H1 (cell line): ENCODE measurements around the gene UTS2R. TPM values are rescaled to one million over a fixed set of nuclear protein-coding genes. Genes with fewer than 3 reads are reported as not detected.

ENCODE experiments used
- CTCF ChIA-PET: fragments of 300-600 bp; sonication (Branson Sonifier 250); formaldehyde crosslinking; loops from one replicate; lab custom pipeline; 2021; ENCODE audit not compliant: partially characterized antibody; lab: Charles Lee
- POLR2A ChIA-PET: fragments of 300-600 bp; sonication (Branson Sonifier 250); formaldehyde crosslinking; loops from one replicate; lab custom pipeline; 2021; ENCODE audit warnings: inconsistent platforms; ENCODE audit not compliant: partially characterized antibody; lab: Charles Lee
- DNase-seq, 2 experiments: peaks; one replicate each; pipeline versions ENCODE4 v3.0.0 to v3.0.0-alpha.2; 2010 to 2022; ENCODE audit warnings: low spot score in 2 of 2, low read depth in 1 of 2, mixed read lengths in 1 of 2
- FAIRE-seq: peaks from 2 replicates; lab custom pipeline; 2011; peaks lifted over from hg19 to GRCh38; lab: Jason Lieb, UNC
- H2AFZ ChIP-seq: 2 replicates; pipeline ENCODE4 v1.8.1; 2012; ENCODE audit warnings: low read length, inconsistent platforms
- H2AK5ac ChIP-seq: 2 replicates; pipeline ENCODE4 v1.6.1; 2013; ENCODE audit warnings: low read depth, low read length
- H2BK120ac ChIP-seq: replicated peaks from 2 replicates; pipeline ENCODE3; 2013; ENCODE audit warnings: low read depth, low read length, inconsistent platforms
- H2BK12ac ChIP-seq: 2 replicates; pipeline ENCODE4 v1.6.1; 2013; ENCODE audit warnings: low read depth, low read length
- H2BK15ac ChIP-seq: 2 replicates; pipeline ENCODE4 v1.6.1; 2013; ENCODE audit warnings: low read length
- H2BK20ac ChIP-seq: 2 replicates; pipeline ENCODE4 v1.6.1; 2013; ENCODE audit warnings: low read length
- H2BK5ac ChIP-seq: 2 replicates; pipeline ENCODE4 v1.6.1; 2013; ENCODE audit warnings: low read depth, low read length
- H3K14ac ChIP-seq: 2 replicates; pipeline ENCODE4 v1.6.1; 2013; ENCODE audit warnings: inconsistent platforms; ENCODE audit not compliant: insufficient read length
- H3K18ac ChIP-seq: 2 replicates; pipeline ENCODE4 v1.6.1; 2013; ENCODE audit warnings: low read length; ENCODE audit errors: extremely low read depth
- H3K23ac ChIP-seq: 2 replicates; pipeline ENCODE4 v1.6.1; 2013; ENCODE audit warnings: inconsistent platforms; ENCODE audit not compliant: insufficient read length
- H3K23me2 ChIP-seq: 2 replicates; pipeline ENCODE4 v1.6.1; 2013; ENCODE audit warnings: low read depth, low read length
- H3K27ac ChIP-seq: 2 replicates; pipeline ENCODE4 v1.6.1; 2011; ENCODE audit warnings: low read depth, low read length, inconsistent platforms
- H3K27me3 ChIP-seq, 4 experiments: replicated peaks in 1 of 4; 1 replicate in 1 of 4; 2 replicates in 3 of 4; pipeline versions ENCODE4 v1.6.1 to v1.8.1; 2011 to 2013; ENCODE audit warnings: low read length in 3 of 4, mild to moderate bottlenecking in 3 of 4, inconsistent platforms in 2 of 4, mixed read lengths in 2 of 4, moderate library complexity in 1 of 4; ENCODE audit not compliant: control insufficient read depth in 3 of 4, insufficient read depth in 3 of 4; ENCODE audit errors: extremely low read depth in 1 of 4
- H3K36me3 ChIP-seq, 4 experiments: 2 replicates each; pipeline versions ENCODE4 v1.6.1 to v1.8.1; 2011 to 2013; ENCODE audit warnings: mild to moderate bottlenecking in 4 of 4, low read length in 3 of 4, moderate library complexity in 2 of 4, control low read depth in 1 of 4, inconsistent platforms in 1 of 4; ENCODE audit not compliant: insufficient read depth in 4 of 4, control insufficient read depth in 2 of 4
- H3K4ac ChIP-seq: replicated peaks from 2 replicates; pipeline ENCODE3; 2013; ENCODE audit warnings: low read length, low read depth, mixed read lengths, inconsistent platforms; ENCODE audit not compliant: insufficient read length
- H3K4me1 ChIP-seq, 4 experiments: replicated peaks in 1 of 4; 1 replicate in 1 of 4; 2 replicates in 3 of 4; pipeline versions ENCODE4 v1.6.1 to v1.8.1; 2011 to 2013; ENCODE audit warnings: low read length in 3 of 4, inconsistent platforms in 2 of 4, mixed read lengths in 1 of 4; ENCODE audit not compliant: insufficient read depth in 4 of 4, control insufficient read depth in 3 of 4
- H3K4me2 ChIP-seq, 2 experiments: 2 replicates each; pipeline versions ENCODE4 v1.6.1 to v1.8.1; 2011 to 2013; ENCODE audit warnings: low read depth in 2 of 2, low read length in 2 of 2, control low read depth in 1 of 2, inconsistent platforms in 1 of 2, mild to moderate bottlenecking in 1 of 2; ENCODE audit not compliant: insufficient read depth in 1 of 2
- H3K4me3 ChIP-seq, 4 experiments: fragments of 200-600, 300-600 bp in 1 of 4; sonication (generic), shearing (Covaris generic), sonication (Bioruptor Twin) in 1 of 4; 2 replicates each; pipeline versions ENCODE4 v1.5.1 to v1.8.1; 2011 to 2016; ENCODE audit warnings: low read length in 4 of 4, low read depth in 3 of 4, control low read depth in 2 of 4, inconsistent platforms in 2 of 4, mild to moderate bottlenecking in 2 of 4, mixed read lengths in 1 of 4, moderate library complexity in 1 of 4; ENCODE audit not compliant: insufficient read depth in 2 of 4; ENCODE audit errors: extremely low read depth in 1 of 4
- H3K56ac ChIP-seq: replicated peaks from 2 replicates; pipeline ENCODE3; 2013; ENCODE audit warnings: low read depth, mild to moderate bottlenecking, mixed read lengths, low read length, inconsistent platforms; ENCODE audit not compliant: insufficient read length
- H3K79me1 ChIP-seq: 2 replicates; pipeline ENCODE4 v1.6.1; 2013; ENCODE audit warnings: low read depth, low read length, control low read depth
- H3K79me2 ChIP-seq, 2 experiments: 2 replicates each; pipeline versions ENCODE4 v1.6.1 to v1.8.1; 2012 to 2013; ENCODE audit warnings: low read length in 2 of 2, mild to moderate bottlenecking in 2 of 2, inconsistent platforms in 1 of 2; ENCODE audit not compliant: insufficient read depth in 2 of 2, control insufficient read depth in 1 of 2
- H3K9ac ChIP-seq, 4 experiments: replicated peaks in 1 of 4; 1 replicate in 1 of 4; 2 replicates in 3 of 4; pipeline versions ENCODE4 v1.6.1 to v1.8.1; 2011 to 2013; ENCODE audit warnings: low read depth in 3 of 4, low read length in 3 of 4, control low read depth in 2 of 4, mild to moderate bottlenecking in 2 of 4, moderate library complexity in 2 of 4, inconsistent platforms in 1 of 4; ENCODE audit errors: extremely low read depth in 1 of 4
- H3K9me3 ChIP-seq, 2 experiments: 2 replicates each; pipeline versions ENCODE4 v1.6.1 to v1.8.1; 2012 to 2013; ENCODE audit warnings: mild to moderate bottlenecking in 2 of 2, moderate library complexity in 2 of 2, control low read depth in 1 of 2, inconsistent platforms in 1 of 2, low read depth in 1 of 2, low read length in 1 of 2, mixed read lengths in 1 of 2; ENCODE audit not compliant: insufficient read depth in 2 of 2
- H4K20me1 ChIP-seq, 2 experiments: replicated peaks in 1 of 2; 2 replicates each; pipeline versions ENCODE3 to v1.8.1; 2011 to 2013; ENCODE audit warnings: inconsistent platforms in 2 of 2, low read length in 2 of 2, mild to moderate bottlenecking in 1 of 2; ENCODE audit not compliant: insufficient read depth in 2 of 2, control insufficient read depth in 1 of 2
- H4K5ac ChIP-seq: 2 replicates; pipeline ENCODE4 v1.6.1; 2013; ENCODE audit warnings: low read length, low read depth, mixed read lengths, inconsistent platforms; ENCODE audit not compliant: insufficient read length
- H4K8ac ChIP-seq: 2 replicates; pipeline ENCODE4 v1.8.0; 2013; ENCODE audit warnings: mild to moderate bottlenecking, moderate library complexity, low read length, inconsistent platforms; ENCODE audit not compliant: insufficient read depth; ENCODE audit errors: extremely low read depth
- H4K91ac ChIP-seq: replicated peaks from 2 replicates; pipeline ENCODE3; 2013; ENCODE audit warnings: low read length, mixed read lengths, inconsistent platforms; ENCODE audit not compliant: insufficient read length
- BRCA1 ChIP-seq: IDR thresholded peaks from 2 replicates; pipeline ENCODE4 v1.6.1; 2012; ENCODE audit warnings: low read depth, low read length, improper control_type of control experiment
- CTBP2 ChIP-seq: IDR thresholded peaks from 2 replicates; pipeline ENCODE4 v1.7.0; 2011; ENCODE audit warnings: borderline replicate concordance, mild to moderate bottlenecking, moderate library complexity, mixed read lengths, low read length; ENCODE audit not compliant: insufficient read depth, insufficient read length
- EGR1 ChIP-seq: IDR thresholded peaks from 2 replicates; pipeline ENCODE4 v1.6.1; 2011; ENCODE audit warnings: low read depth, low read length, borderline replicate concordance
- HDAC6 ChIP-seq: IDR thresholded peaks from one replicate; pipeline ENCODE4 v1.7.1; 2012; ENCODE audit warnings: low read depth, mild to moderate bottlenecking, inconsistent platforms, low read length, moderate library complexity
- KDM1A ChIP-seq: fragments of 200-600, 300-600 bp; sonication (generic); IDR thresholded peaks from 2 replicates; pipeline ENCODE4 v1.7.1; 2016; ENCODE audit warnings: mild to moderate bottlenecking, low read length, borderline replicate concordance
- KDM4A ChIP-seq: IDR thresholded peaks from one replicate; pipeline ENCODE4 v1.7.1; 2012; ENCODE audit warnings: low read depth, mild to moderate bottlenecking, moderate library complexity, low read length, inconsistent platforms; ENCODE audit not compliant: severe bottlenecking
- NRF1 ChIP-seq: IDR thresholded peaks from 2 replicates; pipeline ENCODE4 v1.6.1; 2011; ENCODE audit warnings: mild to moderate bottlenecking, low read depth, low read length, improper control_type of control experiment
- POLR2A ChIP-seq, 2 experiments: IDR thresholded peaks; 1 replicate in 1 of 2; 2 replicates in 1 of 2; pipeline ENCODE4 v1.6.1; 2011; ENCODE audit warnings: low read depth in 2 of 2, low read length in 2 of 2, mild to moderate bottlenecking in 2 of 2; ENCODE audit errors: control extremely low read depth in 1 of 2
- RNF2 ChIP-seq: fragments of 200-900, 300-1000 bp; sonication (generic); IDR thresholded peaks from 2 replicates; pipeline ENCODE4 v1.7.1; 2016; ENCODE audit warnings: borderline replicate concordance, low read depth, mild to moderate bottlenecking, antibody characterized with exemption, low read length; ENCODE audit not compliant: poor library complexity, severe bottlenecking; ENCODE audit errors: missing control alignments
- SIX5 ChIP-seq: IDR thresholded peaks from 2 replicates; pipeline ENCODE4 v1.6.1; 2011; ENCODE audit warnings: mild to moderate bottlenecking, low read depth, low read length
- SUZ12 ChIP-seq: fragments of 200-600 bp; sonication (generic); IDR thresholded peaks from 2 replicates; pipeline ENCODE4 v1.6.1; 2012; ENCODE audit warnings: mild to moderate bottlenecking, inconsistent platforms, low read length, moderate library complexity, mixed read lengths
- TAF7 ChIP-seq: optimal IDR thresholded peaks from 2 replicates; pipeline ENCODE3; 2011; ENCODE audit warnings: low read depth, mild to moderate bottlenecking, inconsistent platforms, low read length, moderate library complexity, borderline replicate concordance
- YY1 ChIP-seq: IDR thresholded peaks from 2 replicates; pipeline ENCODE4 v1.6.1; 2011; ENCODE audit warnings: low read depth, mild to moderate bottlenecking, low read length
- WGBS, 2 experiments: shearing (Covaris generic) in 1 of 2; methylation state at CpG; one replicate each; pipeline versions ENCODE4 v1.1.6 to v1.1.7; 2013 to 2015; ENCODE audit warnings: low lambda C conversion rate in 2 of 2, mixed read lengths in 2 of 2, inconsistent platforms in 1 of 2, low coverage in 1 of 2, missing lambda C conversion rate in 1 of 2; ENCODE audit not compliant: insufficient replicate concordance in 2 of 2, insufficient coverage in 1 of 2, insufficient read length in 1 of 2; ENCODE audit errors: extremely low coverage in 1 of 2, missing lambda C conversion rate in 1 of 2; 5-methylcytosine and 5-hydroxymethylcytosine counted together
- polyA plus RNA-seq, 7 experiments: library from polyadenylated mRNA; depleted of rRNA in 3 of 7; stranded (reverse) in 5 of 7; unstranded in 2 of 7; fragments of >200 nt in 5 of 7; fragments of 200-250 nt in 2 of 7; gene quantifications; 1 replicate in 5 of 7; 2 replicates in 1 of 7; 4 replicates in 1 of 7; pipeline versions ENCODE4 v1.2.1 to v1.2.3, GENCODE V29; 2011 to 2013; ENCODE audit warnings: missing spikeins in 2 of 7, mixed read lengths in 2 of 7
- total RNA-seq: library from RNA; stranded (reverse); fragmentation: NEBNext Ultra II Directional; extraction: Animal tissue kit (Norgen Biotek cat#: 25700); gene quantifications from 2 replicates; pipeline ENCODE4 v1.2.1, GENCODE V29; 2021

Gene UTS2R
- total and polyA plus RNA-seq, 2 of the 8 experiments (the other 6 are each of a cell fraction or from before 2014, with no cell fraction given), result 0.27 TPM; not detected in 1

GRCh38 chr17:82342361-82343079 lies 29.0 kb upstream of the UTS2R start:
- no peak overlapping the region for H2BK20ac ChIP-seq
- no peak overlapping the region for H3K14ac ChIP-seq
- ChIA-PET POLR2A (interaction anchor here (0.6 kb wide), 1 partner anchor 367 kb away, joined by 4 read pairs; no protein-coding TSS in a partner anchor), CTCF (interaction anchor here (1.0 to 1.8 kb wide), 3 partner anchors 10 to 161 kb away, joined by 3 to 4 read pairs (median 3); no protein-coding TSS in a partner anchor)
- H3K9ac ChIP-seq, result no peak overlapping the region
- H2AK5ac ChIP-seq, result no peak overlapping the region
- H4K8ac ChIP-seq, result no peak overlapping the region
- no peak overlapping the region for H3K4ac ChIP-seq
- H3K18ac ChIP-seq, result no peak overlapping the region
- peaks cover 0 to 10% (median 4%) of the 10 kb centered on the region in 4 experiments; a peak in 4 of 7 replicates for H3K27me3 ChIP-seq
- H2AFZ ChIP-seq, result no peak overlapping the region
- H3K56ac ChIP-seq, result no peak overlapping the region
- peaks cover 0 to 2% of the 10 kb centered on the region in 2 experiments; a peak in 1 of 4 replicates for H3K9me3 ChIP-seq
- no peak overlapping the region for H3K4me3 ChIP-seq
- H3K79me1 ChIP-seq, result no peaks in the 10 kb centered on the region
- H2BK15ac ChIP-seq, result no peak overlapping the region
- H2BK5ac ChIP-seq, result no peak overlapping the region
- no peaks in the 10 kb centered on the region for H4K20me1 ChIP-seq
- FAIRE-seq (no peak), DNase-seq (no peak)
- no peak overlapping the region for H2BK12ac ChIP-seq
- H3K4me1 ChIP-seq, result peaks cover 0 to 6% (median 2%) of the 10 kb centered on the region in 4 experiments; a peak in 4 of 7 replicates
- no peak overlapping the region for H4K91ac ChIP-seq
- H3K23ac ChIP-seq, result no peak overlapping the region
- no peaks in the 10 kb centered on the region for H3K79me2 ChIP-seq
- no peaks in the 10 kb centered on the region for H3K23me2 ChIP-seq
- H2BK120ac ChIP-seq, result no peak overlapping the region
- no peak overlapping the region for H3K4me2 ChIP-seq
- 90% methylated on average over 28 of the region's 28 CpGs; no CpG with 5 or more reads in 1 of the 2 experiments for WGBS, 2 experiments
- no peaks in the 10 kb centered on the region for H3K36me3 ChIP-seq
- no peak overlapping the region for H3K27ac ChIP-seq
- no peak overlapping the region for H4K5ac ChIP-seq
- TF ChIP-seq HDAC6, result no peak
- no peak for TF ChIP-seq KDM4A
- no peak for TF ChIP-seq RNF2
- TF ChIP-seq YY1, result no peak
- no peak for TF ChIP-seq CTBP2
- TF ChIP-seq SUZ12, result no peak
- no peak for TF ChIP-seq EGR1
- no peak for TF ChIP-seq NRF1
- no peak for TF ChIP-seq SIX5
- TF ChIP-seq POLR2A (IDR thresholded peaks at IDR 0.05; ENCODE audit: control extremely low read depth in 1 of 2, low read depth in 2 of 2, low read length in 2 of 2), result no peak
- no peak for TF ChIP-seq TAF7
- TF ChIP-seq BRCA1, result no peak
- no peak for TF ChIP-seq KDM1A
